ENCODE measurements around the gene SLIRP.
"Not testable (repeated sequence)": the region's sequence is repeated elsewhere in the genome, so short reads cannot be mapped to it uniquely, and the experiment has no call there.

The SLIRP gene

GRCh38 chr14:77707724-77708408 lies at the start of gene SLIRP, which contains the start of gene ALKBH1:
SLIRP (plus strand) TSS chr14:77708103; CDS start chr14:77708112, 9 bp downstream.
ALKBH1 (minus strand) TSS chr14:77708023; CDS start chr14:77708004, 19 bp downstream.
- peak; percentile 82 for DNase-seq

GRCh38 chr14:77659831-77660230 lies 48.1 kb upstream of the SLIRP start:
- no peak for DNase-seq

DNA sequence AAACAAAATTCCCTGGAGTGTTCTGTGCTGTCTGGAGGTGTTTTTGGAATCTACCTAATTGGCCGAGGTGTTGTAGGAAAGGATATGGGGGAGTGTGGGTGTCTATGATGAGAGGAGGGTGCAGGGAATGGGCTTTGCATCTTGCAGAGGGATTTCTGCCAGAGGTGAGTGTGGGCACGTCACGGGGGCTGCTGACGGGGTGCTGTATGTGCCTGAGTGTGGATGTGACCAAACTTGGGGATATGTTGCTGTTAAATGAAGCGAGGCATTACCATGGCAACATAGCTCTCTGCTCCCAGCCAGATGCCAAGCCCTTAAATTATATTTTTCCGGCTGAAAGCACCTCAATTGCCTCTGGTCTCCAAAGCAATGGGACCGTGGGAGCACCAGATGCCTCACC lies 47.1 kb upstream of the SLIRP start:
- DNase-seq = peak; percentile 97

GRCh38 chr14:77661562-77661961 lies 46.3 kb upstream of the SLIRP start:
- DNase-seq = not testable (repeated sequence)

DNA sequence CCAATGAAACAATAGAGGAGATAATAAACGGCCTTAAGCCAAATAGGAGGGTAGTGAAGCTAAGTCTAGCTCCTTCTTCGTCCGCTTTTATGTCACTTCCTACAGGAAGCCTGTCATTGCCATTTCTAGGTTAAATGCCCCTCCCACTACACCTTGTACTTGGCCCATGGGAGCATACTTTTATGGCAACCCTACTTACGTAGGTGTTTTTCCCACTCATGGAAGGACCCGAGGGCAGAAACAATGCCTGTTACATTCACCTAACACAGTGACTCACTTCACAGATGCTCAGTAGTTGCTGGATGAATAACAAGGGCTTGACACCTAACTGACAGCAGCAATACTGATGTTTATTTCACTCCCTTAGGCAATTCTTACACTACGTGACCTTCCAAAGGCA lies 44.6 kb upstream of the SLIRP start:
- DNase-seq = no peak

GRCh38 chr14:77667331-77667730 lies 40.6 kb upstream of the SLIRP start:
- no peak for DNase-seq

DNA sequence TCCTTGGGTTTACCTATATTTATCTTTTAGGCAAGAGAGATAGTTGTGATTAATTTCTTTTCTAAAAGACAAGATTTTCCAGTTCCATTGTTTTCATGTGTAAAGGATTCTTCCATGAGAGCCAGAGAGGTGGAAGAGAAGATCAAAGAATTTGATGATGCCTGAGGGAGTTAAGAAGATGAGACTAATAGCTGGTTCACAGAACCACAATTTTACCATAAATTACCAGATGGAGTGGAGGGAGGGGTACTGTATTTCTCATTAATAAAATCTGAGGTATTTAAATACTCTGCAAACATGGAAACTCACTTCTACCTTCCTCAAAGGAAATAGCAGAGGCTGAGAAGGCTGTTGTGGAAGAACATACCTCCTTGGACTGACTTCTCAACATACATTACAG lies 34.7 kb upstream of the SLIRP start:
- no peak for DNase-seq

DNA sequence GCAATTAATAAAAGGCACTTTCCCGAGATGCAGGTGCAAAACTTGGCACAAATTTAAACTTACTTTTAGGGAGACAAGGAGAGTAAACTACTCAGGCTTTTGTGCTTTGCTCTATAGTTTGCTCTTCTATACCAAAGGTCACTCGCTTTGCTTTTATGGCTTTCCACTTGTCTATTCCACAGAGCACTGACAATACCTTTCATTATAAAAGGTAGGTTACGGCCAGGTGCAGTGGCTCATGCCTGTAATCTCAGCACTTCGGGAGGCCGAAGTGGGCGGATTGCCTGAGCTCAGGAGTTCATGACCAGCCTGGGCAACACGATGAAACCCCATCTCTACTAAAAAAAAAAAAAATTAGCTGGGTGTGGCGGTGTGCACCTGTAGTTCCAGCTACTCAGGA lies 33.0 kb upstream of the SLIRP start:
- no peak for DNase-seq

DNA sequence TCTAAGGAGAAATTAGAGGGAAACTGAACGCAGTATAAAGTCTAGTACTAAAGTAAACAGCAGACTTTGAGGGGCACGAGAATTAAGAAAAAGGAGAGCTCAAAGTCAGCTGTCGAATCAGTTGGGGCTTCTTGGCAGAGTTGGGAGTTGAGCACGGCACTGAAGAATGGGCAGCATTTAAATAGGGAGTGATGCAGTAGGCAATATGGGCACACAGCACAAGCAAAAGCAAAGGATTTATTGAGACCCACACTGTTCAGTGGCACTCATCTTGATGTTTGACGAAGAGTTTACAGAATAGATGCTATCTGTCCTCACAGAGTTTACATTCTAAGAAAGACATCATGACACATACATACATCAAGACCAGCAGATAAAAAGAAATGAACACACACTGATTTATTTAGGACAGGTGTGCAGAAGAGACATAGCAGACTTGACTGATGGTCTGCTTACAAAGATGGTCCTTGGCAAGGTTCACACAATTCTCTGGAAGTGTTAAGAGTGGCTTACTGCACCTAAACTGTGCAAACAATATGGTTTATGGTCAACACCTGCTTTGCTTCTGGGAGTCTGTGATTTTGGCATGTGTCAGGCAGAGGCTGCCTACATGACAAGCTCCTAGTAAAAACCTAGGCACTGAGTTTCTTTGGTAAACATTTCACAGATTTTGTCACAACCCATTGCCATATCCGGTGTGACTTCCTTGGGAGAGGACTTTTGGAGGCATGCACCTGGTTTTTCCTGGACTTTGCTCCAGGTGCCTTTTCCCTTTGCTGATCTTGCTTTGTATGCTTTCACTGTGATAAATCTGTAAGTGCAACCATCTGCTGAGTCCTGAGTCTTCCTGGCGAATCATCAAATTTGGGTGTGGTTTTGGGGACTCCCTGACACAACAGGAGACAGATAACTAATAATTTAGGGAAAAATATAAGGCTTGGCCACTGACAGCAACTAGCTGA lies 26.4 kb upstream of the SLIRP start:
- DNase-seq = peak; percentile 31

DNA sequence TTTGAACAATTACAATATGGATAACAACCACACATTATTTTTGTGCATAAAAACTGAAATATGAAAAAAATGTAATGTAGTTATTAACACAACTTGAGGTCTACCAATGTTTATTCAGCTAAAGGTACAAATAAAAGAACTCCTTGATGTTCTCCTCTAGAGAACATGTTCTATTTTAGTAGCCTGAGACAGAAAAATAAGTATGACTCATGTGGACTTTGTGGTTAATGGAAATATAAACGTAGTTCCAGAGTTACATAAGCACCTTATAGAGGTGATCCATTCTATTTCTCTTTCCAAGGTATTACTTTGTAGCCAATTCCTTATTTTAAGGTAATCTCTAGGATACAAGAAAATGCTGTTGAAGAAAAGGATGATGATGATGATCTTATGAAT lies 25.7 kb upstream of the SLIRP start:
- no peak for DNase-seq

DNA sequence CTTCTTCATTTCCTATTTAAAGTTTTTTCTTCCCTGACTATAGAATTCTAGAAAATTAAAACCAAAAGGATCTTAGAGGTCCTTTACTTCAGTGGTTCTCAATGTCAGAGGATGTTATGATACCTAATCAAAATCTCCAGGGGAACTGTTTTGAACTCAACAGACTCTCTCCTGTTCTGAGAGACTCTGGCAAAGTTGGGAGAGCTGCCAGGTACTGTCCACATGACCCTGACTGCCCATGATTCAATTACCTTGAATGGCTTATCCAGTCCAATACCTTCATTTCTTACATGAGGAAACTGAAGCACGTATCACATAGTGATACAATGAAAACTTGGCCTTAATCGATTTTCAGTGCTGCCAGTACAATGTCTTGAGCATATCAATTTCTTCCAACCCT lies 16.6 kb upstream of the SLIRP start:
- DNase-seq = no peak

DNA sequence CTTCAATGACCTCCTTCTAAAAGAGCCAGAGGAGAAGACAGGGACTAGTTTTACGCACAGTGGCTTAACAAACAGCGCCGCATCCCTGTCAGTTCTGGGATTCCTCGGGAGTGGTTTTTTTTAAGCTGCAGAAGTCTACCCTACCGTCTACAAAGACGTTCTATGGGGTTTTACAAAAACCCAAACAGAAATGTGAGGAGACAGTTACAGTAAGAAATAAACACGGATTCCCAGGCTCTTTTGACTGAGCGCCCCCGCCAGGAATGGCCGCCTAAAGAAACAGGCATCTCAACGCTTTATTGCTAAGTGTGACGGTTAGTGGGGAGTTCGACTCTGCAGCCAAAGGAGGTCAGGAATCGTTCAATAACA lies 564 bp upstream of the SLIRP start:
- DNase-seq = no peak

DNA sequence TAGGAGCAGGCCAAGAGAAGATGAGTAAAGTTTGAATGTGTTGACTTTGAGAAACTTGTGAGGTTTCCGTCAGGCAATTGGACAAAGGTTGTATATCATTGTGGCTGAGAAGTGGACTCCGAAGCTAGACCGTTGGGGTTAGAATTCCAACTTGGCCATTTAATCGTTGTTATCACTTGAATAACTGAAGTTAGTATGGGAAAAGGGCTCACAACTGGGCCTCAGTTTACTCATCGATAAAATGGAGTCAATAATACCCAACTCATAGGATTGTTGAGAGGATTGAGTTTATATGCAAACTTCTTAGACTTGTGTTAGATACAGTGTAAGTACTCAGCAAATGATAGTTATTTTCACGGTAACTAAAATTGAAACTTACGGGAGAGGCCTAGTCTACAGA lies 846 bp downstream of the SLIRP start:
- DNase-seq = no peak

DNA sequence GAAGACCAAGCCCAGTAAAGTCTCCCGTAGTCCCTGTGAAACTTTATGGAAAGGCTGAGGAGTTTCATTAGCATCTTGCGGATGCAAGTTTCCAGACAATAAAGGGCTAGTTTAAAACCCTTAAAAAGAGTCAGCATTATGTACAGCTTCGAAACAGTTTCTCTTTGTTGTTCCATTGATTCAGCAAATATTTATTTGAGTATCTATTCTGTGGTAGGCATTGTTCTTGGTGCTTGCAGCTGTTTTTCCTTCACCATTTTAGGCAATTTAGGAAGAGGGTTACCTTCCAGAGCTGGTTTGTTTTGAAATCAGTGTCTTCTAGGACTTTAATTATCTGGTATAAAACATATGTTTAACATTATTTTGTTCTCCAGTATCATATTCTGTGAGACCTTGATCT lies 1.5 kb downstream of the SLIRP start:
- DNase-seq = no peak

- no peak for DNase-seq
Observed at GRCh38 chr14:77710364-77710763, 2.5 kb downstream of the SLIRP start.

DNA sequence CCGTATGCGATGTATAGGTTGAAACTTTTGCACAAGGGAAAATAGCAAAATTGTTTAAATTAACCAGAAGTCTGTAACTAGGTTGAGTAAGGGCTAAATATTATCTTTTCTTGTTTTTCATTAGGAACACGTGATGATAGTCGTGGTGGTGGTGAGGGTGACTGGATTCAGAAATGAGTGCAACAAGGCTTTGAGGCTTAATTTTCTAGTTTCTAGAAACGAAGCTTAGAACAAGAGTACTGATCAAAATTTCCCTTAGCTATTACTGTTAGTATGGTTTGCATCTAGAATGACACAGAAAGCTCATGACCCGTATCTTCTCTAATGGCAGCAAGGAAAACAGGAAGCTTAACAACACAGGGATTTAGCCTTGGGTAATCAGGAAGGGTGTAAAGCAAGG lies 7.0 kb downstream of the SLIRP start:
- no peak for DNase-seq

DNA sequence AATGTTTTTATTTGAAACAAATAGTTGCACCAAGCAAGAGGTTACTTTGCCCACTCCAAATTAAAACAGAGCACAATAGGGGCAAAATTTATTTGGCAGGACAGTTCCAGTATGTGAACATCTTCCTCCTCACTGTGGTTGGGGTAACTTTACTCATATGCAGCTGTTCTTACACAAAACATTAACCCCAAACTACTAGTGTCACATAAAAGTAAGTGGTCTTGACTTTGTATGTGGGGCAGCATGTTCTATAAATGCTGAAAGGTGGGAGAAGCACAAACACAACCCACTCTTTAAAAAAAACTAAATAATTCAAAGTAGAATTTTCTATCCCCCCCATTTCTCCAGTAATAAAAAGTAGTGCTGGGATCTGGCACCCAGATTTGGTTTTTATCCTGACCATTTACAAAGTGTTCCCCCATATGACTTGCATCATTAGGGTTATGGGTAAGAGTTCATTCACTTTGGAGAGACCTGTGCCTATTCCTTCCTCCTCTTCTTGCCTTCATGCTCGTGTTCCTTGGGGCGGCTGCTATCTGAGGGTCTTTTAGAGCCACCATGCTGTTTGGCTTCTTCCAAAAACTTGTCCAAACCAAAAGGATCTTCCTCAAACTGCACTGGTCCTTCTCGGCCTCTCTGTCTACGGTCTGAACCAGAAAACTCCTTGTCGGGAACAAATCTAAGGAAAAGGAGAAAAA lies 9.9 kb downstream of the SLIRP start:
- DNase-seq = no peak

GRCh38 chr14:77721437-77721836 lies 13.5 kb downstream of the SLIRP start:
- no peak for DNase-seq

DNA sequence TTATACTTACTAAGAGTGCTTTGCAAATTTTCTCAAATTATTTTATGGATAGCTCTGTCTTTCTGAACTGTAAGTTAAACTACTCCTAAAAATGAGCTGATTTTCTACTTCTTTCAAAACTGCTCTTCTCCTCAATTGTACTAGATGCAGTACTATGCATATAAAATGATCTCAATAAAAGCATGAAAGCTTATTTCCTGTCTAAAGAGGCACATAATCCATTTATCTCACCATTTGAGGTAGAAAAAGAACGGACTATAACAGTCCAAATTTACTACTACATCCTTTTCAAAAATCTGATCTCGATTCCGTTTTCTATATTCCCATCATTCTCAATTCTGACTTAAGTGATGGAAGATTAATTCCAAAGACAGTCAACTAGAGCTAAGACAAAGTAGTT lies 14.4 kb downstream of the SLIRP start:
- no peak for DNase-seq

- no peak for DNase-seq
Observed at GRCh38 chr14:77730976-77731497, 23.1 kb downstream of the SLIRP start.

GRCh38 chr14:77738559-77739250 lies 30.8 kb downstream of the SLIRP start:
- no peak for DNase-seq

GRCh38 chr14:77741438-77741837 lies 33.5 kb downstream of the SLIRP start:
- DNase-seq = no peak
